HL-60 (cell line): Measurements from ENCODE around the gene CYTH1.

Experiments
- DNase-seq, 2 experiments: peaks; one replicate each; pipeline ENCODE4 v3.0.0-alpha.2; 2010 to 2020; ENCODE audit warnings: low read depth in 1 of 2, low spot score in 1 of 2
- H3K27ac ChIP-seq: fragments of 250-450 bp; sonication (Bioruptor Pico); replicated peaks from 2 replicates; pipeline ENCODE4 v1.5.1; 2020; ENCODE audit warnings: mild to moderate bottlenecking, moderate library complexity
- H3K27me3 ChIP-seq: fragments of 250-450 bp; sonication (Bioruptor Pico); 2 replicates; pipeline ENCODE4 v1.5.1; 2021; ENCODE audit warnings: mild to moderate bottlenecking, moderate library complexity; ENCODE audit not compliant: insufficient read depth, poor library complexity, severe bottlenecking
- H3K4me3 ChIP-seq: replicated peaks from 2 replicates; pipeline ENCODE4 v1.5.1; 2011; ENCODE audit warnings: mild to moderate bottlenecking, control low read depth, low read length; ENCODE audit not compliant: insufficient read depth
- GABPA ChIP-seq: IDR thresholded peaks from 2 replicates; pipeline ENCODE4 v1.6.1; 2012; ENCODE audit warnings: low read depth
- POLR2AphosphoS5 ChIP-seq: IDR thresholded peaks from 2 replicates; pipeline ENCODE4 v1.6.1; 2012; ENCODE audit warnings: low read depth
- SPI1 ChIP-seq: IDR thresholded peaks from 2 replicates; pipeline ENCODE4 v1.6.1; 2012; ENCODE audit warnings: low read depth, mild to moderate bottlenecking, borderline replicate concordance
- TF ChIP-seq, protein P1 (sequence below): IDR thresholded peaks from one replicate; pipeline ENCODE4 v1.5.1; 2011; ENCODE audit warnings: low read length, control low read depth, inconsistent platforms; ENCODE audit not compliant: insufficient read depth
- TF ChIP-seq, protein P2 (sequence below): IDR thresholded peaks from 2 replicates; pipeline ENCODE4 v1.6.1; 2012; ENCODE audit warnings: low read depth; ENCODE audit not compliant: insufficient replicate concordance

The CYTH1 gene

DNA sequence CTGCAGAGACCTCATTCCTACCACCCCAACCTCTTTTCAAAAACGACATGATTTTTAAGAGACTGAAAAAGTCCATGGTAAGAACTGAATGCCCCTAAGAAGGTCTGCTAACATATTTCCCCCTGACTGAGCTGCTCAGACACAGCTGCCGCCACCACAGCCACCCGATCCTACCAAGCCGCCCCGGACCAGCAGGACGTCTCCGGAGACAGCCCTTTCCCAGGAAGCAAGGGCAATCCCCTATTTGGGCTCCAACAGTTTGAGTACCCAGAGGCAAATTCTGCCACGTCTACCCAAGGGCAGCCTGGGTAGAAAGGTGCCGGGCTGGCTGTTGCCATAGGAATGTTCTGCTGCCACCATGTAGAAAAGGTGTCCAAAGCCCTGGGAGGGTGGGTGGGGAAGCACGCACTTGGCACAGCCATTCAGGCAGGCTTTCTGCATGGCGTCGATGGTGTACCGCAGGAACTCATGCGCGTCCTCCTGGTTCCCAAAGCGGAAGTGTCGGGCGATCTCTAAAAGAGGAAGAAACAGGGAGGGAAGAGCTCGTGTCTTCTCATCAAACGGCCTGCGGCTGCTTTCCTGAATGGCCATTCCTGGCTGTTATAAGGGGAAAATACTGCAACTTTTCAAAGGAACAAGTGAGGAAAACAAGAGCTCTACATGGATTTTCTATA is 44.9 kb upstream of the CYTH1 start:
- DNase-seq: peak in 1 of 2 experiments; percentile 92
- H3K4me3 ChIP-seq: no peak overlapping the region
- TF ChIP-seq GABPA (0 out of 2 replicates have a peak, but pooled peaks have one; percentile 17), SPI1 (peak; percentile 94), POLR2AphosphoS5 (no peak)
- TF ChIP-seq, protein P1, sequence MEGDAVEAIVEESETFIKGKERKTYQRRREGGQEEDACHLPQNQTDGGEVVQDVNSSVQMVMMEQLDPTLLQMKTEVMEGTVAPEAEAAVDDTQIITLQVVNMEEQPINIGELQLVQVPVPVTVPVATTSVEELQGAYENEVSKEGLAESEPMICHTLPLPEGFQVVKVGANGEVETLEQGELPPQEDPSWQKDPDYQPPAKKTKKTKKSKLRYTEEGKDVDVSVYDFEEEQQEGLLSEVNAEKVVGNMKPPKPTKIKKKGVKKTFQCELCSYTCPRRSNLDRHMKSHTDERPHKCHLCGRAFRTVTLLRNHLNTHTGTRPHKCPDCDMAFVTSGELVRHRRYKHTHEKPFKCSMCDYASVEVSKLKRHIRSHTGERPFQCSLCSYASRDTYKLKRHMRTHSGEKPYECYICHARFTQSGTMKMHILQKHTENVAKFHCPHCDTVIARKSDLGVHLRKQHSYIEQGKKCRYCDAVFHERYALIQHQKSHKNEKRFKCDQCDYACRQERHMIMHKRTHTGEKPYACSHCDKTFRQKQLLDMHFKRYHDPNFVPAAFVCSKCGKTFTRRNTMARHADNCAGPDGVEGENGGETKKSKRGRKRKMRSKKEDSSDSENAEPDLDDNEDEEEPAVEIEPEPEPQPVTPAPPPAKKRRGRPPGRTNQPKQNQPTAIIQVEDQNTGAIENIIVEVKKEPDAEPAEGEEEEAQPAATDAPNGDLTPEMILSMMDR: no peak
- TF ChIP-seq, protein P2, sequence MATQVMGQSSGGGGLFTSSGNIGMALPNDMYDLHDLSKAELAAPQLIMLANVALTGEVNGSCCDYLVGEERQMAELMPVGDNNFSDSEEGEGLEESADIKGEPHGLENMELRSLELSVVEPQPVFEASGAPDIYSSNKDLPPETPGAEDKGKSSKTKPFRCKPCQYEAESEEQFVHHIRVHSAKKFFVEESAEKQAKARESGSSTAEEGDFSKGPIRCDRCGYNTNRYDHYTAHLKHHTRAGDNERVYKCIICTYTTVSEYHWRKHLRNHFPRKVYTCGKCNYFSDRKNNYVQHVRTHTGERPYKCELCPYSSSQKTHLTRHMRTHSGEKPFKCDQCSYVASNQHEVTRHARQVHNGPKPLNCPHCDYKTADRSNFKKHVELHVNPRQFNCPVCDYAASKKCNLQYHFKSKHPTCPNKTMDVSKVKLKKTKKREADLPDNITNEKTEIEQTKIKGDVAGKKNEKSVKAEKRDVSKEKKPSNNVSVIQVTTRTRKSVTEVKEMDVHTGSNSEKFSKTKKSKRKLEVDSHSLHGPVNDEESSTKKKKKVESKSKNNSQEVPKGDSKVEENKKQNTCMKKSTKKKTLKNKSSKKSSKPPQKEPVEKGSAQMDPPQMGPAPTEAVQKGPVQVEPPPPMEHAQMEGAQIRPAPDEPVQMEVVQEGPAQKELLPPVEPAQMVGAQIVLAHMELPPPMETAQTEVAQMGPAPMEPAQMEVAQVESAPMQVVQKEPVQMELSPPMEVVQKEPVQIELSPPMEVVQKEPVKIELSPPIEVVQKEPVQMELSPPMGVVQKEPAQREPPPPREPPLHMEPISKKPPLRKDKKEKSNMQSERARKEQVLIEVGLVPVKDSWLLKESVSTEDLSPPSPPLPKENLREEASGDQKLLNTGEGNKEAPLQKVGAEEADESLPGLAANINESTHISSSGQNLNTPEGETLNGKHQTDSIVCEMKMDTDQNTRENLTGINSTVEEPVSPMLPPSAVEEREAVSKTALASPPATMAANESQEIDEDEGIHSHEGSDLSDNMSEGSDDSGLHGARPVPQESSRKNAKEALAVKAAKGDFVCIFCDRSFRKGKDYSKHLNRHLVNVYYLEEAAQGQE: no peak
- H3K27me3 ChIP-seq: no peaks in the 10 kb centered on the region
- H3K27ac ChIP-seq: peak overlapping the region; percentile 52

DNA sequence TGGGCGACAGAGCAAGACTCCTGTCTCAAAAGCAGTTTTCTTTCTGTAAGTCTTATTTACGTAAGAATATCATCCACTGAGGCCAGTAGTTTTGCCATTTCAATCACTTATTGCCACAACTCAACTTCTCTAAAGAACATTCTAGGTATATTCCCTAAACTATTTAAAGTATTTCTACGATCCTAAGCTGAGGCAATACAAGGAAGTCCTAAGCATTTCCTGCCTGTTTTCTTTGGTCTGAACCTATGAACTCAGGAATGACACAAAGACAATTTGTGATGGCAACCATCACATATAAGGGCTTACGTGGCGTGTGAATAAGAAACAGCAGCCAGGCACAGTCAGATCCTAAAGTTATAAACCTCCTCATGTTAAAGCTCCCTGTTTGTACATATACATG is 44.3 kb upstream of the CYTH1 start:
- no peaks in the 10 kb centered on the region for H3K27me3 ChIP-seq
- TF ChIP-seq GABPA (no peak), POLR2AphosphoS5 (no peak), SPI1 (no peak)
- TF ChIP-seq, protein P2: no peak
- TF ChIP-seq, protein P1: no peak
- H3K4me3 ChIP-seq: no peak overlapping the region
- peak overlapping the region; percentile 50 for H3K27ac ChIP-seq
- DNase-seq: no peak

DNA sequence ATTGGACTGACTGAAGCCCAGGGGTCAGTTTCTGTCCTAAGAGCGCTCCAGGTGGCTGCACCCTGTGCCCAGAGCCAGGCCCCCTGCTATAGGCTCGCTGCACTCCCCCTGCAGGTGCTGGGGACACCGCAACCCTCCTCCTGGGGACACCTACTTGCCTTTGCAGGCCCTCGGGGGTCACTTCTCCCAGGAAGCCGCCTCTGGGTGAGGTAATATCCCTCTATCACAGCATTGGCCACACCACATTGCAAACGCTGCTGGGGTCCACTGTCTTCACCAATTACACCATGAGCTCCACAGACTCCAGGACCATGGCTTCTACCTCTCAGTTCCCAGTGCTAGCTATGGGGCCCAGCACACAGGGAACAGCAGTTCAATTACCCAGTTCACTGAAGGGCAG is 43.6 kb upstream of the CYTH1 start:
- H3K27me3 ChIP-seq: no peaks in the 10 kb centered on the region
- no peak for TF ChIP-seq POLR2AphosphoS5
- TF ChIP-seq GABPA: no peak
- no peak for TF ChIP-seq SPI1
- TF ChIP-seq, protein P1: no peak
- TF ChIP-seq, protein P2: no peak
- DNase-seq: no peak
- peak overlapping the region; percentile 10; the same call in 1 of the 2 replicates for H3K27ac ChIP-seq
- no peak overlapping the region for H3K4me3 ChIP-seq
